MM.1S (cell line): Measurements from ENCODE around the gene PACRG.

Experiments
- DNase-seq: peaks from one replicate; pipeline ENCODE4 v3.0.0-alpha.2; 2015
- H2AFZ ChIP-seq: fragments of 300-600 bp; sonication (generic); 2 replicates; pipeline ENCODE4 v1.6.0; 2016; ENCODE audit warnings: antibody characterized with exemption, low read length
- H3F3A ChIP-seq: fragments of 300-600 bp; sonication (generic); 2 replicates; pipeline ENCODE4 v1.6.1; 2016; ENCODE audit warnings: mild to moderate bottlenecking, antibody characterized with exemption, low read length, moderate library complexity, mixed read lengths; ENCODE audit not compliant: insufficient read depth
- H3K27ac ChIP-seq: fragments of 300-600 bp; sonication (generic); 2 replicates; pipeline ENCODE4 v1.5.1; 2016; ENCODE audit warnings: mild to moderate bottlenecking, low read length
- H3K27me3 ChIP-seq: fragments of 300-600 bp; sonication (generic); replicated peaks from 2 replicates; pipeline ENCODE4 v1.6.0; 2016; ENCODE audit warnings: low read length; ENCODE audit not compliant: insufficient read depth
- H3K36me3 ChIP-seq: fragments of 300-600 bp; sonication (generic); replicated peaks from 2 replicates; pipeline ENCODE4 v1.6.1; 2016; ENCODE audit warnings: mild to moderate bottlenecking, low read length, mixed read lengths; ENCODE audit not compliant: insufficient read depth
- H3K4me1 ChIP-seq: fragments of 300-600 bp; sonication (generic); 2 replicates; pipeline ENCODE4 v1.6.1; 2016; ENCODE audit warnings: low read length, mixed read lengths
- H3K4me2 ChIP-seq: fragments of 300-600 bp; sonication (generic); 2 replicates; pipeline ENCODE4 v1.6.0; 2016; ENCODE audit warnings: low read depth, low read length
- H3K4me3 ChIP-seq: fragments of 300-600 bp; sonication (generic); 2 replicates; pipeline ENCODE4 v1.5.1; 2016; ENCODE audit warnings: low read length, mixed read lengths
- H3K79me2 ChIP-seq: fragments of 300-600 bp; sonication (generic); 2 replicates; pipeline ENCODE4 v1.6.1; 2016; ENCODE audit warnings: mixed run types, low read length, mixed read lengths
- H3K9ac ChIP-seq: fragments of 300-600 bp; sonication (generic); 2 replicates; pipeline ENCODE4 v1.6.1; 2016; ENCODE audit warnings: low read length, mixed read lengths
- H3K9me2 ChIP-seq: fragments of 300-600 bp; sonication (generic); replicated peaks from 2 replicates; pipeline ENCODE4 v1.6.1; 2016; ENCODE audit warnings: mild to moderate bottlenecking, low read length, mixed read lengths; ENCODE audit not compliant: insufficient read depth
- H3K9me3 ChIP-seq: fragments of 300-600 bp; sonication (generic); replicated peaks from 2 replicates; pipeline ENCODE4 v1.6.1; 2016; ENCODE audit warnings: mild to moderate bottlenecking, low read length, mixed read lengths; ENCODE audit not compliant: insufficient read depth
- H4K20me1 ChIP-seq: fragments of 300-600 bp; sonication (generic); 2 replicates; pipeline ENCODE4 v1.6.1; 2016; ENCODE audit warnings: mild to moderate bottlenecking, low read length, moderate library complexity, mixed read lengths; ENCODE audit not compliant: insufficient read depth
- CTCF ChIP-seq: fragments of 300-600 bp; sonication (generic); IDR thresholded peaks from 2 replicates; pipeline ENCODE4 v1.5.1; 2016; ENCODE audit warnings: antibody characterized with exemption, low read length, mixed read lengths
- EZH2 ChIP-seq: fragments of 300-600 bp; sonication (generic); optimal IDR thresholded peaks from 2 replicates; pipeline ENCODE3; 2017; ENCODE audit warnings: low read depth, mild to moderate bottlenecking, antibody characterized with exemption, low read length, mixed read lengths
- EZH2phosphoT487 ChIP-seq: fragments of 300-600 bp; sonication (generic); IDR thresholded peaks from 2 replicates; pipeline ENCODE4 v1.6.1; 2018; ENCODE audit warnings: antibody characterized with exemption, low read length

The PACRG gene

GRCh38 chr6:162943369-162943768 lies 215.6 kb downstream of the PACRG start:
- no peak overlapping the region for H3K4me2 ChIP-seq
- H3K4me3 ChIP-seq, result no peak overlapping the region
- H4K20me1 ChIP-seq, result no peaks in the 10 kb centered on the region
- H3K4me1 ChIP-seq, result no peaks in the 10 kb centered on the region
- no peak overlapping the region for H2AFZ ChIP-seq
- no peak for DNase-seq
- H3F3A ChIP-seq, result no peaks in the 10 kb centered on the region
- TF ChIP-seq CTCF, result no peak
- no peak for TF ChIP-seq EZH2phosphoT487
- TF ChIP-seq EZH2, result no peak
- H3K27ac ChIP-seq, result no peak overlapping the region
- H3K9me2 ChIP-seq, result no peaks in the 10 kb centered on the region
- no peaks in the 10 kb centered on the region for H3K36me3 ChIP-seq
- no peaks in the 10 kb centered on the region for H3K79me2 ChIP-seq
- no peak overlapping the region for H3K9ac ChIP-seq
- no peaks in the 10 kb centered on the region for H3K9me3 ChIP-seq
- H3K27me3 ChIP-seq, result no peaks in the 10 kb centered on the region

GRCh38 chr6:162951164-162951743 lies 223.5 kb downstream of the PACRG start:
- TF ChIP-seq EZH2 (no peak), EZH2phosphoT487 (no peak), CTCF (no peak)
- Histone ChIP-seq H4K20me1 (no peaks in the 10 kb centered on the region), H3K9me3 (no peaks in the 10 kb centered on the region), H3K27ac (no peak overlapping the region), H3F3A (no peaks in the 10 kb centered on the region), H3K9ac (no peak overlapping the region), H3K27me3 (no peaks in the 10 kb centered on the region), H3K9me2 (no peaks in the 10 kb centered on the region), H3K4me2 (no peak overlapping the region), H2AFZ (no peak overlapping the region), H3K4me1 (no peaks in the 10 kb centered on the region), H3K79me2 (no peaks in the 10 kb centered on the region), H3K4me3 (no peak overlapping the region), H3K36me3 (no peaks in the 10 kb centered on the region)
- no peak for DNase-seq

GRCh38 chr6:162952423-162952822 lies 224.6 kb downstream of the PACRG start:
- no peak overlapping the region for H2AFZ ChIP-seq

More at GRCh38 chr6:162952423-162952822, 224.6 kb downstream of the PACRG start:
- Histone ChIP-seq H4K20me1 (no peaks in the 10 kb centered on the region), H3F3A (no peaks in the 10 kb centered on the region), H3K79me2 (no peaks in the 10 kb centered on the region), H3K9me2 (no peaks in the 10 kb centered on the region), H3K9ac (no peak overlapping the region), H3K9me3 (no peaks in the 10 kb centered on the region), H3K36me3 (no peaks in the 10 kb centered on the region), H3K4me3 (no peak overlapping the region), H3K4me1 (no peaks in the 10 kb centered on the region), H3K27ac (no peak overlapping the region), H3K4me2 (no peak overlapping the region), H3K27me3 (no peaks in the 10 kb centered on the region)
- no peak for TF ChIP-seq EZH2
- no peak for TF ChIP-seq CTCF
- no peak for TF ChIP-seq EZH2phosphoT487
- DNase-seq, result no peak
